ENCODE data around the gene CHD8.

GRCh38 chr14:21503376-21503775 lies 47.5 kb upstream of the CHD8 start:
- TF ChIP-seq POLR2A (IDR thresholded peaks at IDR 0.05; ENCODE audit: low read length): no peak
- TF ChIP-seq GATA1 (IDR thresholded peaks at IDR 0.05; ENCODE audit: low read depth, low read length): no peak
